WERI-Rb-1 (cell line): ENCODE data around the gene KRT25.

Experiments
- DNase-seq: peaks from one replicate; pipeline ENCODE4 v3.0.0-alpha.2; 2020
- H3K27ac ChIP-seq: fragments of 250-450 bp; sonication (Bioruptor Pico); 2 replicates; pipeline ENCODE4 v1.5.1; 2020; ENCODE audit warnings: mild to moderate bottlenecking, moderate library complexity
- H3K27me3 ChIP-seq: fragments of 250-450 bp; sonication (Bioruptor Pico); 2 replicates; pipeline ENCODE4 v1.5.1; 2021; ENCODE audit warnings: mild to moderate bottlenecking, low read depth, moderate library complexity; ENCODE audit not compliant: insufficient read depth, severe bottlenecking
- H3K36me3 ChIP-seq: fragments of 250-450 bp; sonication (Bioruptor Pico); 2 replicates; pipeline ENCODE4 v1.5.1; 2020; ENCODE audit warnings: mild to moderate bottlenecking, moderate library complexity
- H3K4me3 ChIP-seq: 2 replicates; pipeline ENCODE4 v1.5.1; 2011; ENCODE audit warnings: low read depth, mild to moderate bottlenecking, control low read depth, low read length
- H3K9me3 ChIP-seq: fragments of 250-450 bp; sonication (Bioruptor Pico); 2 replicates; pipeline ENCODE4 v1.5.1; 2021; ENCODE audit warnings: mild to moderate bottlenecking, moderate library complexity; ENCODE audit not compliant: severe bottlenecking
- CTCF ChIP-seq: IDR thresholded peaks from 2 replicates; pipeline ENCODE4 v1.5.1; 2011; ENCODE audit warnings: low read depth, mild to moderate bottlenecking, control low read depth, inconsistent platforms, low read length

KRT25 gene

GRCh38 chr17:40718930-40719329 is 36.2 kb downstream of the KRT25 start:
- Histone ChIP-seq H3K4me3 (no peak overlapping the region), H3K9me3 (peaks cover 4% of the 10 kb centered on the region), H3K36me3 (no peaks in the 10 kb centered on the region), H3K27me3 (peaks cover 99% of the 10 kb centered on the region), H3K27ac (no peak overlapping the region)
- no peak for DNase-seq
- TF ChIP-seq CTCF: no peak

GRCh38 chr17:40717776-40718175 is 37.4 kb downstream of the KRT25 start:
- H3K27ac ChIP-seq: no peak overlapping the region
- H3K36me3 ChIP-seq: no peaks in the 10 kb centered on the region
- H3K9me3 ChIP-seq: peaks cover 4% of the 10 kb centered on the region
- H3K27me3 ChIP-seq: peaks cover 97% of the 10 kb centered on the region
- H3K4me3 ChIP-seq: no peak overlapping the region
- TF ChIP-seq CTCF: no peak
- no peak for DNase-seq

GRCh38 chr17:40714473-40714872 is 40.7 kb downstream of the KRT25 start:
- Histone ChIP-seq H3K27ac (no peak overlapping the region), H3K4me3 (no peak overlapping the region), H3K36me3 (no peaks in the 10 kb centered on the region), H3K9me3 (peaks cover 4% of the 10 kb centered on the region), H3K27me3 (peaks cover 97% of the 10 kb centered on the region)
- no peak for TF ChIP-seq CTCF
- no peak for DNase-seq

GRCh38 chr17:40707745-40708144 is 47.4 kb downstream of the KRT25 start:
- no peak for DNase-seq
- peaks cover 95% of the 10 kb centered on the region for H3K27me3 ChIP-seq
- H3K9me3 ChIP-seq: peaks cover 6% of the 10 kb centered on the region
- no peaks in the 10 kb centered on the region for H3K36me3 ChIP-seq
- no peak overlapping the region for H3K4me3 ChIP-seq
- TF ChIP-seq CTCF: no peak
- no peak overlapping the region for H3K27ac ChIP-seq

GRCh38 chr17:40705584-40705983 is 49.5 kb downstream of the KRT25 start:
- H3K9me3 ChIP-seq: peaks cover 6% of the 10 kb centered on the region
- TF ChIP-seq CTCF: no peak
- DNase-seq: no peak
- no peaks in the 10 kb centered on the region for H3K36me3 ChIP-seq
- peaks cover 94% of the 10 kb centered on the region for H3K27me3 ChIP-seq
- H3K4me3 ChIP-seq: no peak overlapping the region
- no peak overlapping the region for H3K27ac ChIP-seq

- Histone ChIP-seq H3K36me3 (no peaks in the 10 kb centered on the region), H3K4me3 (no peak within 1 kb of the TSS), H3K27me3 (peaks cover 95% of the 10 kb centered on the region), H3K27ac (no peak within 1 kb of the TSS), H3K9me3 (peaks cover 6% of the 10 kb centered on the region)
- DNase-seq: no peak
- no peak for TF ChIP-seq CTCF
Observed at GRCh38 chr17:40703652-40704051, 51.5 kb downstream of the KRT25 start, which contains the start of gene KRT24. Gene KRT24 (minus strand): TSS chr17:40703752. CDS start chr17:40703693, 59 bp downstream.
